Stomach (tissue), 4 donors: Measurements from ENCODE around the gene LEMD3.

Experiments used
- CTCF ChIP-seq, 7 experiments: fragments of 450-650 bp in 4 of 7; fragments of 200-600 bp in 3 of 7; sonication (generic) in 3 of 7; IDR thresholded peaks; one replicate each; pipeline ENCODE4 v1.5.1; 2016 to 2019; ENCODE audit warnings: antibody characterized with exemption in 7 of 7, control low read depth in 2 of 7, mild to moderate bottlenecking in 1 of 7
- POLR2A ChIP-seq, 4 donors: fragments of 450-650 bp; IDR thresholded peaks; one replicate each; pipeline ENCODE4 v1.6.1; 2016; ENCODE audit warnings: antibody characterized with exemption in 4 of 4, control low read depth in 2 of 4, mild to moderate bottlenecking in 1 of 4, moderate library complexity in 1 of 4

DNA sequence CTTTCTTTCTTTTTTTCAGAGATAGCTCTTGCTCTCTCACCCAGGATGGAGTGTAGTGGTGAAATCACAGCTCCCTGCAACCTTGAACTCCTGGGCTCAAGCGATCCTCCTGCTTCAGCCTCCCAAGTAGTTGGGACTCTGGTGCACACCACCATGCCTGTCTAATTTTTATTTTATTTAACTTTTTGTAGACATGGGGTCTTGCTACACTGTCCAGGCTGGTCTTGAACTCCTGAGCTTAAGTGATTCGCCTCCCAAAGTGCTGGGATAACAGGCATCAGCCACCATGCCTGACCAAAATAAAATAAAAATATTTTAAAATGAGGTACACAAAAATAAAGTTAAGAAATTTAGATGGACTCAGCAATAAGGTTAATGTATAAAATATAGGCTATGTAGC is 5.1 kb upstream of the LEMD3 start:
- TF ChIP-seq CTCF (IDR thresholded peaks at IDR 0.05) = no peak
- TF ChIP-seq POLR2A (IDR thresholded peaks at IDR 0.05) = no peak
